Measurements from ENCODE around the gene TINAG.

DNA sequence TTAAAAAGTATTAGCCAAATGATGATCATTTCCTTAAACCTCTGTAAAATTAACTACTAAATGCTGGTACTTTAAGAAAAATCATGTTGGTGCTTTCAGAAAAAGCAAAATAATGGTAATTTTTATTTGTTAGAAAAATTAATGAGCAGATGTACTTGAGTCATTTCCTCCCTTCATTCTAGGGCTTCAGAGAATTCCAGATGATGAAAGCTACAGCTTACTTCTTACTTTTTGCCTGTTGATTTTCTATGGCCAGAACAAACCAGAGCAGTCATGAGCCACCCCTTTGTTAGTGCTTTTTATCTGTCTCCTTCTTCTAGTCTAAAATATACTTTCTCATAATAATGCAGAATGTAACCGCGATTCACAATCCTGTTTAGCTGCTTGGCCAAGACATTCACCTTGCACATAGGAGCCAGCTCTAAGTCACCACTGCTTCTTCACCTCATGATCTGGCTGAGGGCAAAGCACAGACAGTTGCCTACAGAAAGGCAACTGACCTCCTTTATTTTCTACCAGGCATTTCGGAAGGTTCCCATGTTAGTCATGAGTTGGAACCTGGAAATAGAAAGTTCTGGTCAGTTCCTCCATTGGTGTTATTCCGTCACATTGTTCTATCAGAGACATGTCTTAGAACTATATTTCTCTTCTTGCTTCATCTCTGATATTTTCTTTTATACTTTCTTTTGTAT, 43.5 kb upstream of the TINAG start:
- TF ChIP-seq, protein P1, sequence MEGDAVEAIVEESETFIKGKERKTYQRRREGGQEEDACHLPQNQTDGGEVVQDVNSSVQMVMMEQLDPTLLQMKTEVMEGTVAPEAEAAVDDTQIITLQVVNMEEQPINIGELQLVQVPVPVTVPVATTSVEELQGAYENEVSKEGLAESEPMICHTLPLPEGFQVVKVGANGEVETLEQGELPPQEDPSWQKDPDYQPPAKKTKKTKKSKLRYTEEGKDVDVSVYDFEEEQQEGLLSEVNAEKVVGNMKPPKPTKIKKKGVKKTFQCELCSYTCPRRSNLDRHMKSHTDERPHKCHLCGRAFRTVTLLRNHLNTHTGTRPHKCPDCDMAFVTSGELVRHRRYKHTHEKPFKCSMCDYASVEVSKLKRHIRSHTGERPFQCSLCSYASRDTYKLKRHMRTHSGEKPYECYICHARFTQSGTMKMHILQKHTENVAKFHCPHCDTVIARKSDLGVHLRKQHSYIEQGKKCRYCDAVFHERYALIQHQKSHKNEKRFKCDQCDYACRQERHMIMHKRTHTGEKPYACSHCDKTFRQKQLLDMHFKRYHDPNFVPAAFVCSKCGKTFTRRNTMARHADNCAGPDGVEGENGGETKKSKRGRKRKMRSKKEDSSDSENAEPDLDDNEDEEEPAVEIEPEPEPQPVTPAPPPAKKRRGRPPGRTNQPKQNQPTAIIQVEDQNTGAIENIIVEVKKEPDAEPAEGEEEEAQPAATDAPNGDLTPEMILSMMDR (IDR thresholded peaks at IDR 0.05): no peak
- no peak for TF ChIP-seq POLR2A (IDR thresholded peaks at IDR 0.05)

Data from thyroid gland (tissue), 4 donors.